K562 treated with DMSO at 1 percent for 12 hours (cell line): ENCODE measurements around the gene STAP1. TPM values are rescaled to one million over a fixed set of nuclear protein-coding genes. Genes with fewer than 3 reads are reported as not detected.

ENCODE experiments used
- total RNA-seq: library from RNA; unstranded; fragments of 300-600 nt; gene quantifications from 2 replicates; pipeline ENCODE4 v1.2.3, GENCODE V29; 2022; ENCODE audit not compliant: insufficient read depth

Gene STAP1
- total RNA-seq = 1.2 and 1.9 TPM in 2 replicates

GRCh38 chr4:67558493-67558892, at the start of gene STAP1:
Gene STAP1 (plus strand): TSS chr4:67558727. CDS start chr4:67558810, 83 bp downstream.

GRCh38 chr4:67545199-67546003, 13.1 kb upstream of the STAP1 start, which contains the start of gene CENPC:
Gene CENPC (minus strand): TSS chr4:67545503. CDS start chr4:67545355, 148 bp downstream.

Other genes with a start within 250 kb of the STAP1 start
- 4.5 and 12.5 TPM in 2 replicates for gene CENPC, start 13.2 kb upstream of the STAP1 start, total RNA-seq
- gene UBA6, start 142.4 kb downstream of the STAP1 start, total RNA-seq = 3.6 and 22.4 TPM in 2 replicates
- not detected in 2 replicates for gene GNRHR, start 195.7 kb downstream of the STAP1 start, total RNA-seq